ENCODE measurements around the gene SNX21. TPM values are rescaled to one million over a fixed set of nuclear protein-coding genes. Genes with fewer than 3 reads are reported as not detected.
A peak's percentile ranks its signal among the peaks of the same experiment; 100 is the strongest.

SNX21 gene
- total and polyA plus RNA-seq, 9 of the 15 experiments (the other 6 are each of a cell fraction or from before 2014, with no cell fraction given), result 0.10 to 1.2 (median 0.42) TPM

- peak; percentile 48; the same call in 1 of the 2 replicates for TF ChIP-seq DPF2 (IDR thresholded peaks at IDR 0.05)
- no peak for TF ChIP-seq MYNN (IDR thresholded peaks at IDR 0.05)
- TF ChIP-seq MYNN (CRISPR knock-in tag; IDR thresholded peaks at IDR 0.05), result no peak
- TF ChIP-seq KDM1A (IDR thresholded peaks at IDR 0.05), result peak; percentile 96 to 97
- 0 out of 2 replicates have a peak, but pooled peaks have one; percentile 23 for TF ChIP-seq ESRRA (IDR thresholded peaks at IDR 0.05; ENCODE audit: borderline replicate concordance, low read depth)
- no peak for TF ChIP-seq SIN3B (IDR thresholded peaks at IDR 0.05; ENCODE audit: low read depth)
- TF ChIP-seq SMAD3 (CRISPR knock-in tag; conservative IDR thresholded peaks at IDR 0.05), result no peak
- TF ChIP-seq FOXO4 (CRISPR knock-in tag; IDR thresholded peaks at IDR 0.05), result no peak
- no peak for TF ChIP-seq ZNF146 (CRISPR knock-in tag; IDR thresholded peaks at IDR 0.05; ENCODE audit: unreplicated experiment)
- TF ChIP-seq SRF (CRISPR knock-in tag; IDR thresholded peaks at IDR 0.05), result no peak
- TF ChIP-seq ZNF586 (CRISPR knock-in tag; conservative IDR thresholded peaks at IDR 0.05), result no peak
- no peak for TF ChIP-seq NR2C1 (IDR thresholded peaks at IDR 0.05)
- TF ChIP-seq NR2C1 (tag; IDR thresholded peaks at IDR 0.05), result no peak
- peak; percentile 62 for TF ChIP-seq GATA2 (CRISPR knock-in tag; IDR thresholded peaks at IDR 0.05)
- no peak for TF ChIP-seq SMARCB1 (IDR thresholded peaks at IDR 0.05; ENCODE audit: insufficient read length, low read depth)
- TF ChIP-seq NFIC (IDR thresholded peaks at IDR 0.05), result peak; percentile 73
- no peak for TF ChIP-seq GABPB2 (CRISPR knock-in tag; conservative IDR thresholded peaks at IDR 0.05)
- no peak for TF ChIP-seq SMARCE1 (IDR thresholded peaks at IDR 0.05)
- TF ChIP-seq CBFA2T2 (conservative IDR thresholded peaks at IDR 0.05), result peak; percentile 89
- TF ChIP-seq TCFL5 (CRISPR knock-in tag; conservative IDR thresholded peaks at IDR 0.05), result no peak
- TF ChIP-seq ZNF431 (CRISPR knock-in tag; IDR thresholded peaks at IDR 0.05), result no peak
- no peak for TF ChIP-seq ZBTB17 (CRISPR knock-in tag; IDR thresholded peaks at IDR 0.05)
- TF ChIP-seq KAT8 (IDR thresholded peaks at IDR 0.05; ENCODE audit: low read depth), result no peak
- TF ChIP-seq KHSRP (IDR thresholded peaks at IDR 0.05), result no peak
- no peak for TF ChIP-seq ZNF445 (CRISPR knock-in tag; IDR thresholded peaks at IDR 0.05; ENCODE audit: low read depth)
- no peak for TF ChIP-seq ZBTB43 (CRISPR knock-in tag; IDR thresholded peaks at IDR 0.05)
- TF ChIP-seq COPS2 (conservative IDR thresholded peaks at IDR 0.05), result no peak
- TF ChIP-seq ZFX (CRISPR knock-in tag; IDR thresholded peaks at IDR 0.05), result no peak
- TF ChIP-seq CREB5 (CRISPR knock-in tag; IDR thresholded peaks at IDR 0.05), result no peak
- TF ChIP-seq TBL1XR1 (IDR thresholded peaks at IDR 0.05; ENCODE audit: low read length in 2 of 2), result no peak
These were observed 3.2 kb downstream of the SNX21 start (continued) for GRCh38 chr20:45836841-45837240.
